MM.1S (cell line): ENCODE results near the gene FBXW12.

ENCODE experiments used
- EZH2 ChIP-seq: fragments of 300-600 bp; sonication (generic); optimal IDR thresholded peaks from 2 replicates; pipeline ENCODE3; 2017; ENCODE audit warnings: low read depth, mild to moderate bottlenecking, antibody characterized with exemption, low read length, mixed read lengths
- EZH2phosphoT487 ChIP-seq: fragments of 300-600 bp; sonication (generic); IDR thresholded peaks from 2 replicates; pipeline ENCODE4 v1.6.1; 2018; ENCODE audit warnings: antibody characterized with exemption, low read length
- TF ChIP-seq, protein P1 (sequence below): fragments of 300-600 bp; sonication (generic); IDR thresholded peaks from 2 replicates; pipeline ENCODE4 v1.5.1; 2016; ENCODE audit warnings: antibody characterized with exemption, low read length, mixed read lengths

DNA sequence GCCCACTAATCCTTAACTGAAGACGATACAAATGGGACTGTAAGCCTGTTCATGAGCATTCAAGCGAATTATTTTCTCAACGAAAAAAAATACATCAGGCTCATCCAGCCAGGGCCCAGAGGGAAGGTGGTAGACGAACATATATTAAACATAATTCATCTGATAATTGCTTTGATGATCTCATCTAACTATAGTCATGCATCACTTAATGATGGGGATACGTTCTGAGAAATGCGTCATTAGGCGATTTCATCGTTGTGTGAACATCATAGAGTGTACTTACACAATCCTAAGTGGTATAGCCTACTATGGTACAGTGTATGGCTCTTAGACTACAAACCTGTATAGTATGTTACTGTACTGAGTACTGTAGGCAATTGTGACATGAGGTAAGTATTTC, 28.6 kb upstream of the FBXW12 start:
- TF ChIP-seq, protein P1, sequence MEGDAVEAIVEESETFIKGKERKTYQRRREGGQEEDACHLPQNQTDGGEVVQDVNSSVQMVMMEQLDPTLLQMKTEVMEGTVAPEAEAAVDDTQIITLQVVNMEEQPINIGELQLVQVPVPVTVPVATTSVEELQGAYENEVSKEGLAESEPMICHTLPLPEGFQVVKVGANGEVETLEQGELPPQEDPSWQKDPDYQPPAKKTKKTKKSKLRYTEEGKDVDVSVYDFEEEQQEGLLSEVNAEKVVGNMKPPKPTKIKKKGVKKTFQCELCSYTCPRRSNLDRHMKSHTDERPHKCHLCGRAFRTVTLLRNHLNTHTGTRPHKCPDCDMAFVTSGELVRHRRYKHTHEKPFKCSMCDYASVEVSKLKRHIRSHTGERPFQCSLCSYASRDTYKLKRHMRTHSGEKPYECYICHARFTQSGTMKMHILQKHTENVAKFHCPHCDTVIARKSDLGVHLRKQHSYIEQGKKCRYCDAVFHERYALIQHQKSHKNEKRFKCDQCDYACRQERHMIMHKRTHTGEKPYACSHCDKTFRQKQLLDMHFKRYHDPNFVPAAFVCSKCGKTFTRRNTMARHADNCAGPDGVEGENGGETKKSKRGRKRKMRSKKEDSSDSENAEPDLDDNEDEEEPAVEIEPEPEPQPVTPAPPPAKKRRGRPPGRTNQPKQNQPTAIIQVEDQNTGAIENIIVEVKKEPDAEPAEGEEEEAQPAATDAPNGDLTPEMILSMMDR = no peak
- no peak for TF ChIP-seq EZH2
- TF ChIP-seq EZH2phosphoT487 = no peak
